LNCAP (cell line): ENCODE results near the gene STK33.

Source experiments
- TF ChIP-seq, protein P1 (sequence below): fragments of 450-650 bp; IDR thresholded peaks from 2 replicates; pipeline ENCODE4 v1.5.1; 2017; ENCODE audit warnings: mild to moderate bottlenecking

STK33 gene

DNA sequence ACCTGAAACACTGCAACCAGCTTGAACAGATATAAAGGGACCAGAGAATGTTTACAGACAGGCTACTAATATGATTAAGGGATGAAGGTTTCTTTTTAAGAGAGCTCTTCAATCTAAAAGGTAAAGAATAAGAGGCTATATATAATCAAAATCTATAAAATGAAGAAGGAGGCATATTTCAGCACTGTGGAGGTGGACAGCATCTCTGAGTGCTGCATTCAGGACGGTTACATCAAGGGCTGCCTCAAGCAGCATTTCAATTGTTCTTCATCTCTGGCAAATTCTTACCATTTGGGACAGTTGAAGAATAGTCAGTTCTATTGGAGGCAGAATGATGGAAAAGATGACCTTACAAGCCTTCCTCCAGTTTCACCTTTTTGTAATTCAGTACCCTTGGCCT, 190.7 kb downstream of the STK33 start:
- TF ChIP-seq, protein P1, sequence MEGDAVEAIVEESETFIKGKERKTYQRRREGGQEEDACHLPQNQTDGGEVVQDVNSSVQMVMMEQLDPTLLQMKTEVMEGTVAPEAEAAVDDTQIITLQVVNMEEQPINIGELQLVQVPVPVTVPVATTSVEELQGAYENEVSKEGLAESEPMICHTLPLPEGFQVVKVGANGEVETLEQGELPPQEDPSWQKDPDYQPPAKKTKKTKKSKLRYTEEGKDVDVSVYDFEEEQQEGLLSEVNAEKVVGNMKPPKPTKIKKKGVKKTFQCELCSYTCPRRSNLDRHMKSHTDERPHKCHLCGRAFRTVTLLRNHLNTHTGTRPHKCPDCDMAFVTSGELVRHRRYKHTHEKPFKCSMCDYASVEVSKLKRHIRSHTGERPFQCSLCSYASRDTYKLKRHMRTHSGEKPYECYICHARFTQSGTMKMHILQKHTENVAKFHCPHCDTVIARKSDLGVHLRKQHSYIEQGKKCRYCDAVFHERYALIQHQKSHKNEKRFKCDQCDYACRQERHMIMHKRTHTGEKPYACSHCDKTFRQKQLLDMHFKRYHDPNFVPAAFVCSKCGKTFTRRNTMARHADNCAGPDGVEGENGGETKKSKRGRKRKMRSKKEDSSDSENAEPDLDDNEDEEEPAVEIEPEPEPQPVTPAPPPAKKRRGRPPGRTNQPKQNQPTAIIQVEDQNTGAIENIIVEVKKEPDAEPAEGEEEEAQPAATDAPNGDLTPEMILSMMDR = no peak

DNA sequence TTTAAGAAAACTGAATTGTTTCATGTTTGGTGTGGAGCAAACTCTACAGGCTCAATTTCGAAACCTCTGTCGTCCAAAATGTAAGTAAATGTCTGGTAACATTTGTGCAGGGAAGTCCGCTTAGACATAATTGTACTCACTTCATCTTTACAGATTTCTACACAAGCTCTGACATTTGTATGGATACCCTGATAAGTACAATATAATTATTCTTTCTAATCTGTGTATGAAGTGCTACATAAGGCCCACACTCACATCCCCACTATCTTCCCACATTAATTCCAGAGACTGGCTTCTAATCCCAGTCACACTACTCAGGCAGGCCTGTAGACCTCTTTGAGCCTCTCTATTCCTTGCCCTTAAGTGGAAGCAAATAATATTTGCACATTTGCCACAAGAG, 201.1 kb downstream of the STK33 start:
- TF ChIP-seq, protein P1 = no peak

DNA sequence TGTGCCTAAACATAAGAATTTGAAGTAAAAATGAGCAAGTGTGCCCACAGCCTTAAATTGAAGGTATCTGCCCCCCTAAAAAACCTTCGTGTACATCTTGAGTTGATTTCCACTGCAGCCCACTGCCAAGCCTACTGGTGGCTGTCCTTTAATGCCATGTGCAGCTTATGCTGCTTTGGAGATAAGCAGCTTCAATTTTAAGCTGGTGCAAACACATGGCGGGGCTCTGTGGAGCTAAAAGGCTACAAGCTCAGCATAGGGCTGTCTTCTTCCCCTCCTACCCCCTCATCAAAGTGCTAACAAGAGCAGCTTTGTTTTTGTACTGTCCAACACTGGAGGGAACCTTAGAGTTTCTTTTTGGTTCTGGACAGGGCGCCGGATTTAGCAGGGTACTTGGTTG, 201.9 kb downstream of the STK33 start:
- TF ChIP-seq, protein P1 = no peak

DNA sequence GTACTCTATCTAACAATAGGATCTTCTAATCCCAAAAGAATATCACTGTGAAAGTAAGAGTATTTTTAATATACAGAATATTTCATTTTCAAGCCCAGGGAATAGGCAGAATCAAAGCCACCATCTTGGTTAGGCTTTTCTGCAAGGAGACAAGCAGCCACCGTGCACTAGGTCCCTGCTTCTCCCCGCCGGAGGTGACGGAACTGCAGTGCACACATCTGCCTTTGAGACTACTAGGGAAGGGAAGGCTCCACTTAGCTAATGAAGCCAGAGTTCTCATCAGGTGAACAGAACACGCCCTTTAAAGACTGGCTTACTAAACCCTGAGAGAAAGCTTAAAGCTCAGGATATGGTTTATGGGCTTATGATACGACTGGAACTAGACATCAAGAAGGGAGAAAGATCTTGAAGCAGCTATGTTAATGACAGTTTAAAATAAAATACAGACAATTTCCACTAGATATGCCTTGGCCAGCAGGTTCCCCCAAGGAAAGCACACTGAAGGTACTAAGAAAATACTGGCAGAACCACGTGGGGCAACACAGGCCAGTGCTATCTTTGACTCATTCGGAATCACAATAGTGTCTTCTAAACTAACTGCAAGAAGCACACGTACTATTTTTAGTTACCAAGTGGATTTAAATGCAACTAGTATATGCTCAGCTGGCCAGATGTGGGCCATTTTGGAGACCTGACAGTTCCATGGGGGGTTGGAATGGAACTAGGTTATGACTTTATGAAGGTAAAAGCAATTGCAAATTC, 203.0 kb downstream of the STK33 start:
- TF ChIP-seq, protein P1 = no peak

DNA sequence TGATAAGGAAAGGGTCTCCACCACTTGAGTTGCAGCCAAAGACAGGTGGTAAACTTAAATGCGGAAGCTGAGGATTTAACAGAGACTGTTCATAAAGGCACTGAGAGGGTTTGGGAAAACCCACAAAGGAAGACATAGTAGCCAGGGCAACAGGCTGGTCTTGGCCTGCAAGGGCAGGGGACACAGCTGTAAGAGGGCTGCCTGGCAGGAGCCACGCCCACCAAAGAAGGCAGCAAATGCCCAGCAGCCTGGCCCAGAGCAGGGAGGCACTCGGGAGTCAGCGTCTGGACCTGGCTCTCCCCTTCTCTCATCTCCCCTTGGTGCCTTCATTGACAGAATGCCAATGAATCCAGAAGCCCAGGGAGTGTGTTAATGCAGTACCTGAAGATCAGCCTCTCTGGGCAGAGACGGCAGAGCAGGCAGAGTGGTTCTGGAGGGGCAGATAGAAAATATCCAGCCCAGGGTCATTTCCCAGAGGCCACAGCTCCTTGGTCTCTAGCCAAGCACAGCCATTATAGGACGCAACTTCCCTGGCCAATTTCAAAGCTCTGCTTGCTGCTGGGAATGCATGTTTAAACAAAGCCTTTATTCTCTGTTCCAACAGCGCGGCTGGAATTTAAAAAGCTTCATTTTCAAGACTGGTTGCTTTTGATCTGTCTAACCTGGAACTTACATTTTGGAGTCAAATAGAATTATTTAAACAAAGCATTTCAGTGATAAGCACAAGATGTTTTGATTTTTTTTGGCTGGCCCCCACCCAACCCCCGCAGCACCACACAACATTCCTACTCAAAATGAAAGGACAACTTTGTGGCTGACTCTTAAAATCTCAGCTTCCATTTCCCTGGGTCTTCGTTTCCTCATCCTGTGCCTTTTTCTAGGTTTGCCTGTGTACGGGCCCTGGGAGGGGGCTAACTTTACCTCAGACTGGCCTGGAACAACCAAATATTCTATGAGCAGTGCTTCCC, 204.7 kb downstream of the STK33 start:
- TF ChIP-seq, protein P1 = no peak

DNA sequence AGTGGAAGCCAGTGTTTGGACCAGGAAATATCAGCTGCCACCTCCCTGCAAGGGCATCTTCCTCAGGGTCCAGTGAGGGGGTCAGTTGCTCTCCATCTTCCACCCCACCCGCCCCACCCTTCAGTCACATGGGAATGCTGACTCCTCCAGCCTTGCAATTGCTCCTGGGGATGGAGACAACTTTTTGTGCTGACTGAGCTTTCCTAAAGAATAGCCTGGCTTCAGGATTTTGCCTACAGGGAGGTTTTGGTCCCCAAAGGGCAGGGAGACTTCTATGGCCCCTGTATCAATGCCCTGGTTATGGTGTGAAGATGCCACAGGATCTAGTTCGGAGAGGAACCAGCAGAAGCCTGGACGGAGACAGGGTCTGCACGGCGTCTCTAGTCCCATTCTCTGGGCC, 206.3 kb downstream of the STK33 start:
- TF ChIP-seq, protein P1 = no peak

DNA sequence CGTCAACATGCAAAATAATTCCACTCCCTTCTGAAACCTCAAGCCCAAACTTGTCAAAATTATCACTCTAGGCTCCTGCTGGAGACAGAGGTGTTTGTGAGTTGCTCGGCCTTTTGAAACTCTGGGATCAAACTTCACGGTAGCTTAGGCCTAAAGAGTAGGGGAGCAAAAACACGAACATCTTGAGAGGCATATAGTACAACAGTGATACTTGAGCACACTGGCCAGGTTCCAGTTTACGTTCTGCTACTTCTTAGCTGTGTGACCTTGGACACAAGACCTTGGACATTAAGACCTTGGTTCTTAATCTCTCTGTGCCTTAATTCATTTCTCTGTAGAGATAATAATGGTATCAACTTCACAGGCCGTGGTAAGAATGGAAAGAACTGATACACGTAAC, 206.9 kb downstream of the STK33 start:
- TF ChIP-seq, protein P1 = no peak
